GM18499 (cell line): ENCODE data around the gene LMTK3.

Source experiments
- ATAC-seq: cut with Tn5 transposase; IDR thresholded peaks from one replicate; pipeline ENCODE4 v1.9.1; 2021; ENCODE audit warnings: moderate number of reproducible peaks; ENCODE audit not compliant: insufficient read depth, unreplicated experiment

LMTK3 gene

GRCh38 chr19:48511800-48512503, at the start of gene LMTK3:
Gene LMTK3, minus strand, starts transcription at chr19:48511835. Its CDS starts 259 bp downstream, at chr19:48511576.
- ATAC-seq, result no peak

- ATAC-seq, result no peak
Measured at GRCh38 chr19:48561412-48561811, 49.8 kb upstream of the LMTK3 start.

GRCh38 chr19:48560095-48560530, 48.5 kb upstream of the LMTK3 start:
- ATAC-seq, result no peak

GRCh38 chr19:48558018-48558684, 46.5 kb upstream of the LMTK3 start:
- no peak for ATAC-seq

- ATAC-seq, result no peak
Measured at GRCh38 chr19:48556825-48557224, 45.2 kb upstream of the LMTK3 start.

GRCh38 chr19:48556163-48556562, 44.5 kb upstream of the LMTK3 start:
- ATAC-seq, result no peak

GRCh38 chr19:48554385-48555091, 42.9 kb upstream of the LMTK3 start:
- ATAC-seq, result no peak

GRCh38 chr19:48553676-48554384, 42.2 kb upstream of the LMTK3 start:
- ATAC-seq, result no peak

- ATAC-seq, result no peak
Measured at GRCh38 chr19:48552406-48553322, 41.0 kb upstream of the LMTK3 start.

- no peak for ATAC-seq
Measured at GRCh38 chr19:48551437-48552302, 40.0 kb upstream of the LMTK3 start, which contains the start of gene SULT2B1. Gene SULT2B1, plus strand, starts transcription at chr19:48552172. Its CDS starts 81 bp downstream, at chr19:48552253.

GRCh38 chr19:48549380-48549779, 37.7 kb upstream of the LMTK3 start:
- no peak for ATAC-seq

- no peak for ATAC-seq
Measured at GRCh38 chr19:48548253-48548911, 36.7 kb upstream of the LMTK3 start.

GRCh38 chr19:48547722-48548121, 36.1 kb upstream of the LMTK3 start:
- no peak for ATAC-seq

GRCh38 chr19:48544856-48545750, 33.5 kb upstream of the LMTK3 start:
- no peak for ATAC-seq

- no peak for ATAC-seq
Measured at GRCh38 chr19:48543121-48543710, 31.6 kb upstream of the LMTK3 start.

GRCh38 chr19:48541813-48542212, 30.2 kb upstream of the LMTK3 start:
- no peak for ATAC-seq

GRCh38 chr19:48540110-48540509, 28.5 kb upstream of the LMTK3 start:
- no peak for ATAC-seq
